GM10266 (cell line): ENCODE data around the gene ADAMTS19.

Experiments used
- DNase-seq: peaks from one replicate; pipeline ENCODE4 v3.0.0; 2012; ENCODE audit errors: extremely low spot score
- TF ChIP-seq, protein P1 (sequence below): IDR thresholded peaks from 2 replicates; pipeline ENCODE4 v1.5.1; 2012; ENCODE audit warnings: mild to moderate bottlenecking, low read depth; ENCODE audit not compliant: control insufficient read depth, insufficient read depth; ENCODE audit errors: missing control alignments

The ADAMTS19 gene

DNA sequence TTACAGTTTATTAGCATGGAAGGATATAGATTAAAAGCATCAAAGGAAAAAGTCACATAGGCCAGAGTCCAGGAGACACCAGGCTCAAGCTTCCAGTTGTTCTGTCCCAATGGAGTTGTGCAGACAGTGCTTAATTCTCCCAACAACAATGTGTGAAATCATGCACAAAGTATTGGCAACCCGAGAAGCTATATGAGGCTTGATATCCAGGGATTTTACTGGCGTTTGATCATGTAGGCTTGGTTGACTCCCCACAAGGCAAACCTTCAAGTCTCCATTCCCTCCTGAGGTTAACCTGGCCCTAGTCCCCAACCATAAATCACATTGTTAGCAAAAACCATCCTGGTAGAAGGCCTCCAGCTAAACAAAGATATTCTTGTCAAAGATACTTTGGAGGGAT, 141.5 kb downstream of the ADAMTS19 start:
- DNase-seq, result no peak
- TF ChIP-seq, protein P1, sequence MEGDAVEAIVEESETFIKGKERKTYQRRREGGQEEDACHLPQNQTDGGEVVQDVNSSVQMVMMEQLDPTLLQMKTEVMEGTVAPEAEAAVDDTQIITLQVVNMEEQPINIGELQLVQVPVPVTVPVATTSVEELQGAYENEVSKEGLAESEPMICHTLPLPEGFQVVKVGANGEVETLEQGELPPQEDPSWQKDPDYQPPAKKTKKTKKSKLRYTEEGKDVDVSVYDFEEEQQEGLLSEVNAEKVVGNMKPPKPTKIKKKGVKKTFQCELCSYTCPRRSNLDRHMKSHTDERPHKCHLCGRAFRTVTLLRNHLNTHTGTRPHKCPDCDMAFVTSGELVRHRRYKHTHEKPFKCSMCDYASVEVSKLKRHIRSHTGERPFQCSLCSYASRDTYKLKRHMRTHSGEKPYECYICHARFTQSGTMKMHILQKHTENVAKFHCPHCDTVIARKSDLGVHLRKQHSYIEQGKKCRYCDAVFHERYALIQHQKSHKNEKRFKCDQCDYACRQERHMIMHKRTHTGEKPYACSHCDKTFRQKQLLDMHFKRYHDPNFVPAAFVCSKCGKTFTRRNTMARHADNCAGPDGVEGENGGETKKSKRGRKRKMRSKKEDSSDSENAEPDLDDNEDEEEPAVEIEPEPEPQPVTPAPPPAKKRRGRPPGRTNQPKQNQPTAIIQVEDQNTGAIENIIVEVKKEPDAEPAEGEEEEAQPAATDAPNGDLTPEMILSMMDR, result no peak

DNA sequence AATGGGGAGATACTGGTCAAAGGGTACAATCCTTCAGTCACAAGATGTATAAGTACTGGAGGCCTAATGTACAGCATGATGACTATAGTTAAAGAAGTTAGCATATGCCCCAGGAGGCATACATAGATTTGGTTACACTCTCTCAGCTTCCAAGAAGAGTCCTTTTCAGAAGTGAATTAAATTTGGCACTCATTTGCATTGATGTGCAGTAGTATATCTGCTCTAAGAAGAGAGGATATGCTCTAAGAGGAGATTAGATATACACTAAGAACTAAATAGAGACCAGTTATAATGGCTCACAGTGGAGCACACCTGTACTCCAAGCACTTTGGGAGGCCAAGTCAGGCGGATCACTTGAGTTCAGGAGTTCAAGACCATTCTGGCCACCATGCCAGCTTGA, 148.3 kb downstream of the ADAMTS19 start:
- TF ChIP-seq, protein P1, result no peak
- no peak for DNase-seq

DNA sequence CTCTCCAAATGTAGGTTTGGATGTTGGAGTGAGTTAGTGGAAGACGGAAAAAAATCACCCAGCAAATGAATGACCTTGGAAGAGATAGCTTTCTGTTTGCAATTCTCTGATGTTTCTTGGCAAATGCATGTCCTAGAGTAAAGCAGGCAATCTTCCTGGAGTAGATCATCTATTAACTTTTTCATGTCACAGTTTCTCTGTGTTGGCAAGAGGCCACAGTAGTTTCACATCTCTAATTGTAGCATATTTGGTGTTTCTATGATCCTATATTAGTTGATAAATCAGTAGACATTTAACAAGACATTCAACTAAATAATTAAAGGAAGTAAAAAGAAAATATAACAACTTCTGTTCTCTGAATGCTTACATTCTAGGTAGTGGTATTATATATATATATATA, 149.6 kb downstream of the ADAMTS19 start:
- no peak for DNase-seq
- TF ChIP-seq, protein P1, result no peak

DNA sequence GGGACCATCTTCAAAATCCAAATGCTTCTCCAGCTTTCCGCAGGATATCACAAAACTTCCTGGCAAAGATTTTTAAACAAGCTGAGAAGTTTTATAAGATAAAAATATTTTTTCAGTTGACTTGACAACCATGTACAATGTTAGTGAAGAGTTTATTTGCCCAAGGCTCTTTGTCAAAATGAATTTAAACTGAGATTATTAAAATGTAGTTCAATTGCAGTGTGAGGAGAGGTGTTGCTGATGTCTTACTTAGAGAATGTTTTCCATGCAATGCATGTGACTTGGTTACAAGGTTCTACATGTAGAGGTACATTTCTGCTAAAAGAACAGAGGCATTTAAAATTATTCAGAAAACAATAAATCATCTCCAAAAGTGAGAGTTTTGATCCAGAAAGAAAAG, 156.4 kb downstream of the ADAMTS19 start:
- no peak for DNase-seq
- TF ChIP-seq, protein P1, result no peak

DNA sequence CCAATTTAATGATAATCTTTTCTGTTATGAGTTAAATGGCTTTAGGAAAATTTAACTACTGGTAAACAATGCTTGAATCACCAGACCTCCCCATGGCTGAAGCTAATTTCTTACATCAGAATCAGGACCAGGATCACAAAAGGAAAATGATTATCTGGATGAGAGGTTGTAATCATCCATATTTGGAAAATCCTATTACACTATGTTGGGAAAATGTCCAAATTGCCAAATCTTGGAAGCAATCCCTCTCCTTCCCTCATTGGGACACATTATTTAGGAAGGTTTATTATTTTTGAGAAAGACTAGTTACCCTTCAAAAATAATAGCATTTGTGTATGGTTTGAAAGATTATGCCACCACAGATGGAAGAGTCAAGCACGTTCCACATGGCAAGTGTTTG, 157.1 kb downstream of the ADAMTS19 start:
- no peak for DNase-seq
- TF ChIP-seq, protein P1, result no peak

DNA sequence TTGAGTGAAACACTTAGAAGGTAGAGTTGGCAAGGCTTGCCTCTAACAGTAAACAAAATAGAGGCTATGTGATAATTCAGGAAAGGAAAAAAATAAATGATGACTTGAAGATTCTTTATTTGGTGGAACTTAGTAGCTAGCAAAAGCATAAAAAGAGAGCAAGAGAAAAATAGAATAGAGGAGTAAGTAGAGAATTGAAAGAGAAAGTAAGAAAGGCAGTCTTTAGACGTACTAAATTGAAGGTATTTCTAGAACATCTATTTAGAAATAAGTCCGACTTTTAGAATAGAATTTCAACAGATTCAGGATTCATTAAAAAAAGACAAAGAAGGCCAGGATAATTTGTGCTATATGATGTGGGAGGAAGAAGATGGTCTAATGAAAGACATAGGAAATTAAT, 159.7 kb downstream of the ADAMTS19 start:
- TF ChIP-seq, protein P1, result no peak
- DNase-seq, result no peak

DNA sequence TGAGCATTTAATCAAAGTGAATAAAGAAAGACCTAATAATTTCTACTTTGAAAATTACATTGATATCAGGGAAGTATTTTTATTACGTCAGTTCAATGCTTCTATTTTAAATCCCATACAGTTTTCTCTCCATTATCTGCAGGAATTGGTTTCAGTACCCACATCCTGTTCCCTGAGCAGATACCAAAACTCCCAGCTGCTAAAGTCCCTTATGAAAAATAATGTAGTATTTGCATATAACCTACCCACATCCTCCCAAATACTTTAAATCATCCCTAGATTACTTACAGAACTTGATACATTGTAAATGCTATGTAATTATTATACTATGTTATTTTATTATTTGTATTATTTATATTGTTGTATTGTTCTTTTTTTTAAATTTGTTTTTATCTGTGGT, 162.4 kb downstream of the ADAMTS19 start:
- TF ChIP-seq, protein P1, result no peak
- no peak for DNase-seq
